Left ventricle myocardium inferior (tissue), 1 donor: ENCODE measurements around the gene MSH5. TPM values are rescaled to one million over a fixed set of nuclear protein-coding genes. Genes with fewer than 3 reads are reported as not detected.

ENCODE experiments used
- DNase-seq: peaks from one replicate; pipeline ENCODE4 v3.0.0-alpha.2; 2020
- H3K27ac ChIP-seq: fragments of 200-600 bp; replicated peaks from 2 replicates; pipeline ENCODE4 v1.8.0; 2021
- H3K27me3 ChIP-seq: fragments of 200-600 bp; 2 replicates; pipeline ENCODE4 v1.8.0; 2021; ENCODE audit warnings: low read depth
- H3K36me3 ChIP-seq: fragments of 200-600 bp; 2 replicates; pipeline ENCODE4 v1.8.0; 2021
- H3K4me1 ChIP-seq: fragments of 200-600 bp; 2 replicates; pipeline ENCODE4 v1.8.0; 2021
- H3K4me3 ChIP-seq: fragments of 200-600 bp; 2 replicates; pipeline ENCODE4 v1.8.0; 2021; ENCODE audit warnings: mild to moderate bottlenecking, moderate library complexity
- H3K9me3 ChIP-seq: fragments of 200-600 bp; replicated peaks from 2 replicates; pipeline ENCODE4 v1.8.0; 2021
- intact Hi-C: fragments of 100-400 bp; cut with micrococcal nuclease; formaldehyde crosslinking; loops from one replicate; pipeline ENCODE4 v1.11.0; 2022
- total RNA-seq: library from RNA; stranded (reverse); fragmentation: NEBNext Ultra II Directional; extraction: Animal tissue kit (Norgen Biotek cat#: 25700); gene quantifications from one replicate; pipeline ENCODE4 v1.2.1, GENCODE V29; 2021
- TF ChIP-seq, protein P1 (sequence below): fragments of 200-600 bp; IDR thresholded peaks from 2 replicates; pipeline ENCODE4 v1.8.0; 2021; ENCODE audit warnings: antibody characterized with exemption, mild to moderate bottlenecking, borderline replicate concordance
- donor health status: DM: no; HTN: yes; CAD: no; lungs with severe emphysema.

Gene MSH5
- total RNA-seq, 1 donor from 2014 or later, result 1.3 TPM

DNA sequence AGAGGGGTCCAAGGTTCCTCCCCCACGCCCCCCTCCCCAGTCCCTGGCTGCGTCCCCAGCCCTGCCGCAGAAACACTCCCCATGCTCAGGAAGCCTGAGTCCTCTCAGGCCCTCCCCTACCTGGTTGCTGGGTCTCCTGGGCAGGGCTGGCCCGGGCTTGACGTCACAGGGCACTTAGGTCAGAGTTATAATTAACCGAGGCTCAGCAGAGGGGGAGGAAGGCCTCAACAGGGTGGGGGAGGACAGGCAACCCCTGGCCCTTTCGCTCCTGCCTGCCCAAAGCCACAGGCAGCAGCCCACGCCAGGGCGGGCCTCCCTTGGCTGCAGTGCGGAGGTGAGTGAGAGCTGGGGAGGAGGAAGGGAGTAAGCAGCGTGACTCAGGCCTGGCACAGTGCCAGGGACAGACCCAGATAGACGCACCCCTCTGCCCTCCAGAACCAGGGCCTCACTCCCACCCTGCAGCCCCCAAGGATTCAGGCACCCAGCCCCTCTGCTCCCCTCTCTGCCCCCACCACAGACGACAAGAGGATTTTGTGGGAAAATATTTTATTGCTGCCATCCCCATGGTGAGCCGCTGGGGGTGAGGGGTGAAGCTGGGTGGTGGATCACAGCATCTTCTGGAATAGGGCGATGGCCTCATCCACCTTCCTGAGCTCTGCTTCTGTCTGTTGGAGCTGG lies 37.3 kb downstream of the MSH5 start, which contains the start of gene VWA7:
Gene VWA7, minus strand, starts transcription at position 340 of the 678 bp plus-strand sequence. CDS start 549 bp downstream, outside the sequence.
- intact Hi-C loops, result no loop called here
- H3K36me3 ChIP-seq, result peaks cover 39% of the 10 kb centered on the region
- peak; percentile 68 for DNase-seq
- peak within 1 kb of the TSS; percentile 57 for H3K4me3 ChIP-seq
- H3K4me1 ChIP-seq, result peaks cover 18% of the 10 kb centered on the region
- peak within 1 kb of the TSS; percentile 85 for H3K27ac ChIP-seq
- TF ChIP-seq, protein P1, sequence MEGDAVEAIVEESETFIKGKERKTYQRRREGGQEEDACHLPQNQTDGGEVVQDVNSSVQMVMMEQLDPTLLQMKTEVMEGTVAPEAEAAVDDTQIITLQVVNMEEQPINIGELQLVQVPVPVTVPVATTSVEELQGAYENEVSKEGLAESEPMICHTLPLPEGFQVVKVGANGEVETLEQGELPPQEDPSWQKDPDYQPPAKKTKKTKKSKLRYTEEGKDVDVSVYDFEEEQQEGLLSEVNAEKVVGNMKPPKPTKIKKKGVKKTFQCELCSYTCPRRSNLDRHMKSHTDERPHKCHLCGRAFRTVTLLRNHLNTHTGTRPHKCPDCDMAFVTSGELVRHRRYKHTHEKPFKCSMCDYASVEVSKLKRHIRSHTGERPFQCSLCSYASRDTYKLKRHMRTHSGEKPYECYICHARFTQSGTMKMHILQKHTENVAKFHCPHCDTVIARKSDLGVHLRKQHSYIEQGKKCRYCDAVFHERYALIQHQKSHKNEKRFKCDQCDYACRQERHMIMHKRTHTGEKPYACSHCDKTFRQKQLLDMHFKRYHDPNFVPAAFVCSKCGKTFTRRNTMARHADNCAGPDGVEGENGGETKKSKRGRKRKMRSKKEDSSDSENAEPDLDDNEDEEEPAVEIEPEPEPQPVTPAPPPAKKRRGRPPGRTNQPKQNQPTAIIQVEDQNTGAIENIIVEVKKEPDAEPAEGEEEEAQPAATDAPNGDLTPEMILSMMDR, result no peak
- no peaks in the 10 kb centered on the region for H3K27me3 ChIP-seq
- H3K9me3 ChIP-seq, result no peaks in the 10 kb centered on the region

DNA sequence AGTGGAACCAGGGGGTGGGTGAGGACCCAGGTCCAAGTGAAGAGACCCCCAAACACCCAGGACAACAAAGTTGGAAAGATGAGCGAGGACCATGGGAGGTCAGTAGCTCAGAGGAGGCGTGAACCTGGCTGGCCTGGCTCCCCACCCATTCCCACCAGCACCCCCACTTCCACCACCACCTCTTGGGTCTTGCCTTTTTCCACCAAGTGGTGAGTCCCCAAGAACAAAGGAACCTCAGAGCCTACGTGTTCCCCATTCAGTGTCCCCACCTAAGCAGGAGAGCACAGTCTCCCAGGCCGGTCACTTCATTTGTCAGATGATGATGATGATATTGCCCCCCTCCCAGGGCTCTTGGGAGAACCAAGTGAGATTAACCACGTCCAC lies 37.9 kb downstream of the MSH5 start:
- Histone ChIP-seq H3K9me3 (no peaks in the 10 kb centered on the region), H3K27ac (peak overlapping the region; percentile 85), H3K27me3 (no peaks in the 10 kb centered on the region), H3K36me3 (peaks cover 44% of the 10 kb centered on the region), H3K4me3 (no peak overlapping the region), H3K4me1 (peaks cover 18% of the 10 kb centered on the region)
- intact Hi-C loops, result no loop called here
- no peak for DNase-seq
- TF ChIP-seq, protein P1, result no peak

GRCh38 chr6:31778193-31778592 lies 38.4 kb downstream of the MSH5 start:
- Histone ChIP-seq H3K9me3 (no peaks in the 10 kb centered on the region), H3K4me3 (no peak overlapping the region), H3K27me3 (no peaks in the 10 kb centered on the region), H3K36me3 (peaks cover 50% of the 10 kb centered on the region), H3K4me1 (peaks cover 15% of the 10 kb centered on the region), H3K27ac (peak overlapping the region; percentile 85)
- intact Hi-C loops, result no loop called here
- TF ChIP-seq, protein P1, result no peak
- no peak for DNase-seq

- TF ChIP-seq, protein P1, result no peak
- H3K27me3 ChIP-seq, result no peaks in the 10 kb centered on the region
- H3K9me3 ChIP-seq, result no peaks in the 10 kb centered on the region
- H3K4me1 ChIP-seq, result peaks cover 15% of the 10 kb centered on the region
- no peak overlapping the region for H3K27ac ChIP-seq
- DNase-seq, result no peak
- no peak overlapping the region for H3K4me3 ChIP-seq
- intact Hi-C loops, result no loop called here
- peaks cover 58% of the 10 kb centered on the region for H3K36me3 ChIP-seq
Measured at GRCh38 chr6:31778999-31779885, 39.4 kb downstream of the MSH5 start.

- Histone ChIP-seq H3K9me3 (no peaks in the 10 kb centered on the region), H3K4me1 (peaks cover 15% of the 10 kb centered on the region), H3K27ac (no peak overlapping the region), H3K36me3 (peaks cover 64% of the 10 kb centered on the region), H3K4me3 (no peak overlapping the region), H3K27me3 (no peaks in the 10 kb centered on the region)
- TF ChIP-seq, protein P1, result no peak
- DNase-seq, result no peak
- intact Hi-C loops, result no loop called here
Measured at GRCh38 chr6:31779908-31780307, 40.1 kb downstream of the MSH5 start.
